Activated CD8-positive, alpha-beta memory T cell treated with anti-CD3 and anti-CD28 coated beads for 48 hours (primary cell): Measurements from ENCODE around the gene FSTL1.

ENCODE experiments used
- DNase-seq, 3 experiments: peaks; one replicate each; pipeline ENCODE4 v3.0.0-alpha.2; 2020; ENCODE audit warnings: low read depth in 2 of 3, low spot score in 2 of 3

The FSTL1 gene

DNA sequence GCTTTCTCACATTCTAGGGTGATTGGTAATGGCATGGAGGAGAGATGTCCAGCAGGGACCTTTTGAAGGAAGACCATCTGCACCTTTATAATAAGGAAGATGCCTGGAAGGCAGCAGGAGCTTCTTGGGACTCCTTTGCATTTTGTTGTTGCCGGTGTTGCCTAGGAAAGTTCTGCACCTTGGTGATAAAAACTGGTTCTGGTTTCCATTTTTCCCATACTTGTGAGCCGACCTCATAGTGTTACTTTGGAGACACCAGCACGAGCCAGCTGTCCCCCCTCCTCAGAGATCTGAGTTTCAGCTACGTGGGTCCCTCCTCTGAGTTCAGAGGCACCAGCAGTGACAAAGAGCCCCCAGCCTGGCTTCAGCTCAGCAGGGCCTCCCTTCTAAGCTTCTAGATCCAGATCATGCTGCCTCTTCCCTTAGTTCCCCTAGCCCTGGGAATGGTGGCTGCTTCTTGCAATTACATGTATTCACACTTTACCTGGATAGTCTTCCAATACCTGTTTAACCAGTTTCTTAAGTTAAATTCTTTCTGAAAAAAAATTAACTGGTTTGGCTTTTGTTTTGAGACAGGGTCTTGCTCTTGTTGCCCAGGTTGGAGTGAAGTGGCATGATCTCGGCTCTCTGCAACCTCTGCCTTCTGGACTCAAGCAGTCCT lies 18.0 kb upstream of the FSTL1 start:
- no peak for DNase-seq

DNA sequence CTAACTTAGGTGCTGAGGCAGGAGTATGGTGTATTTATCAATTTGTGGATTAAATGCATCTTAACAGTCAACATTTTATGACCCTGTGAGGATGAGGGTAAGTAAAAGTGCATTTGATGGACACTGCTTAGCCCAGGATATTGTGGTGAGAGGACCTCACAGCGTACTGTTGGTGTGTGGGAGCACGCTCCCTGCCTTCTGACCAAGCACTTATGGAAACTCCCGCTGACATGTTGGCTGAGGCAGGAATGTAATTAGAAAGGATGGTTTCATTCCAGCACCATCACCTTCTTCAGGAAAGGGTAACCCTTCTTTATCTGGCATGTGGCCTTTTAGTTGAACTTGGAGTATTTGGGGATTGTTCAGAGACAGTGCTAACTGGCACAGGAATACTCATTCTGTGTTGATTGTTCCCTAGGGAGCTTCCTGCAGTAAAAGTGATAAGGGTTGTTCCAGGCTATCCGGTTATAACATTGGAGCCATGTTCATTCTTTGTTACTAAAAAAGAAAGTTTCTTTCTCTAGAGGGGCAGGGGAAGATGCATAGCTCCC lies 11.7 kb upstream of the FSTL1 start:
- no peak for DNase-seq

DNA sequence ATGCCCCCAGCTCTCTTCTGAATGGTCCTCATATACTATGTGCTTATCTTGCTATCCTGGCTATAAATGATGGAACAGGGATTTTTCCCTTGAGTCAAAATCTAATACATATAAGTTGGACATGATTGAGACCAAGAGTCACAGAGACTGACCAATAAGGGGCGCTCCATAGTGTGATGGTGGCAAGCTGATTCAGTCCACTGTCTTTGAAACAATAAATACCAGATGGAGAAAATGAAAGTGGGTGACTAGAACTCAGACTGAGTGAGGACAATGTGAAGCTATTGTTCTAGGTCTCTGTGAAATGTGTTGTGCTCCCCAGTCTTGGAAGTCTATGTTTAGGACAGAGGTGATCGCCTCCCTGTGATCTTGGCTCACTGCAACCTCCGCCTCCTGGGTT lies 10.6 kb upstream of the FSTL1 start:
- DNase-seq = no peak

DNA sequence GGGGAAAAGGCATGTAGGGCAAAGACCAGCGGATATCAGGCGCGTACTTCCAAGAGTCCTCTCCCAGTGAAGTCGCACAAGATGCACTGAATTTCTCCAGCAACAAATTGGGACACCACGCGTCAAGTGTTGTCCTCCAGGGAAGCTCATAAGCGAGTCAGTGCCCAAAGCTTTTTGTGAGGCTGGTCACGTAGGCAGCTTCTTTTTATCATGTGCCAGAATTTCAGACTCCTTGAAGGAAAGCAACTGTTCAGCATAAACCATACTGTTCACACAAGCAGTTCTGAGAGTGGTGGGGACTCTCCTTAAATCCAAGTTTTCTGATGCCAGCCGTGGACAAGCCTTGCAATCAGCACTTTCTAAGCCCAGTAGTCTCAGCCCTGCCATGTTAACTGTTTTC lies 10.1 kb upstream of the FSTL1 start:
- DNase-seq = no peak

DNA sequence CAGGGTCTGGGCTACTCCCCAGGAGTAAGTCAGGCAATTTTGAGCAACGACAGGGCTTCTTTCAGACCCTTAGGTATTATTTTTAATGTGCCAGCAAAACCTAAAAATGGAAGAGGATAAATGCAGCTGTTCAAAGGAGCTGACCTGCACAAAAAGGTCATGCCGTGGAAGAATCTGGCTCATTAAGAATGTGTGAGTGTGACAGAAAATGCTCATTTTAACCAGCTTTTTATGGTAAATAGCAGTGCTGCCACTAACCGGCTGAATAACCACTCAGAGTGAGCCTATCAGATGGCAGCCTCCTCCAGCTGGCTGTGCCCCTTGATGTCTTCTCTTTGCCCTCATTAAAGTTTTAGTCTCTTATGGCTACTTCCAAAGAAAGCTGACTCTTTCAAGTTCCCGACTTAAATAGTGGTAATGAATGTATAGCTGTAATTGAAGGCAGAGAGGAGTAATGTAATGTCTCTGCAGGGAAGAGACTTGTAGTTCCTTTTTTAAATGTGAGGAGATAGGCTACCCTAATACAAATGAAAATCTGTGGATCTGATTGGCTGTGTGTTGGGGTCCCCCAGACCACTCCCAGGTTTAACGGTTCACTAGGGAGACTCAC lies 9.5 kb upstream of the FSTL1 start:
- no peak for DNase-seq

DNA sequence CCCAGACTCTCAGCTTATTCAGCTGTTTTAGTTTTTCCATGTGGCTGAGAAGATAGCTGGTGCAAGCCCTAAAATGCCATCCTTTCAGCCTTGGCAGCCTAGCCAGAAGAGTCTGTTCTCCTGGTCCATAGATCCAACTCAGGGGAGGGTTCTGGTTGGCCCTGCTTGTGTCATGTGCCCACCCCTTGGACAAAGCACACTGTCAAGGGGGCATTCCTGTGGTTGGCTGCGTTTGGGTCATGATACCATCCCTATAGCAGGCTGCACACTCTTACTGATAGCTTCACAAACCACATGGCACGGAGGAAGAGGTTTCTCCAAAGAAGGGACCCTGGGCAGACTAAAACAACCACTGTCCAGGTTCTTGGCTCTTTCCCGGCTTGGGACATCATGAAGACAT lies 8.4 kb upstream of the FSTL1 start:
- no peak for DNase-seq

DNA sequence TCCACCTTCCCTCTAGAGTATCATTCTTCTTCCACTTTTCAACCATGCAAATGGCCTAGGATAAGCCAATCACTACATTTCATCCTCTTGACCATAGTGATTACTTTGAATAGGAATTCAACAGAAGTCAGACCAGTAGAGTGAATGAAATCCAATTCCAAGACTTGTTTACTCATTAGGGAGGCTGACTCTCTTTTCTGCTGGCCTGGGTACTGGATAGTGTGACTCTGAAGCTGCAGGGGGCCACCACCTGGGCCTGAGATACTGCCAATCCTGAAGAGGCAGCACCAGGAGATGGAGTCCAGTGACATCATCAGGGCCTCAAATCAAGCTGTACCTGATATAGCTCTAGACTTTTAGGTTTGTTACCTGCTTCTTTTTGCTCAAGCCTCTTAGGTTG lies 7.0 kb upstream of the FSTL1 start:
- DNase-seq = no peak

DNA sequence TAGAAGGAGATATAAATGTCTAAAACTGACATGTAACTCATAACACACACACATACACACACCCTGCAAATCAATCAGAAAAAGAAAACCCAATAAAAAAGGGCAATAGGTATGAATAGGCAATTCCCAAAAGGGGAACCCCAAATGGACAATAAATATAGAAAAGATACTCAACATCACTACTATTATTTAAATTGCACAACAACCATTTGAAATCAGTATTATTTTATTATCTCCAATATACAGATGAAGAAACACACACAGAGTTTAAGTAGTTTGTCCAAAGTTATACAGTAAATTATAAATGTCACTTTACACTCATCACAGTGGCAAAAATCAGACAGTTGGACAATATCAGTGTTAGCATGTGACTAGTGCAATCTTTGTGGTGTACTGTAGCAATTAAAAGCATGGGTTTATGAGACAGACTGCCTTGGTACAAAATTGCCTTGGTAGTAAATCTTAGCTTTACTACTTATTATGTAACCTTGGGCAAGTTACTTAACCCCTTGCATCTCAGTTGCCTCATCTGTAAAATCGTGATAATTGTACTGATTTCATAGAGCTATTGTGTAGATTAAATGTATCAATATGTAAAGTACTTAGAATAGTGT lies 3.4 kb upstream of the FSTL1 start:
- DNase-seq = no peak

DNA sequence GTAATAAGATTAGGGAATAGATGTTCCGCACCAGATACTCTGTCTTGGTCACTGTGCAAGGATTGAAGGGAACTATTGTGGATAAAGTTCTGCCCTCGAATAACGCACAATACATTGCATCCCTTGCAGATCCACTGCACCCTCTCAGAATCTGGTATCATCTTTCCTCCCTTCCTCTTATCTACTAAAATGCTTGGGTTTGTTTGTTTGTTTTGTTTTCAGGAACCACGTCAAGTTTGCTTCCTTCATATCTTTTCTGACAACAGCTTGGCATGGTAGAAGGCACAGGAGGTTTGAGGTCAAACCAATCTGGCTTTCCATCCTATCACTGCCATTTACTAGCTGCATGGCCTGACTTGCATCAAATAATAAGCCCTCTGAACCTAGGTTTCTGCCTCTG lies 2.0 kb upstream of the FSTL1 start:
- no peak for DNase-seq

DNA sequence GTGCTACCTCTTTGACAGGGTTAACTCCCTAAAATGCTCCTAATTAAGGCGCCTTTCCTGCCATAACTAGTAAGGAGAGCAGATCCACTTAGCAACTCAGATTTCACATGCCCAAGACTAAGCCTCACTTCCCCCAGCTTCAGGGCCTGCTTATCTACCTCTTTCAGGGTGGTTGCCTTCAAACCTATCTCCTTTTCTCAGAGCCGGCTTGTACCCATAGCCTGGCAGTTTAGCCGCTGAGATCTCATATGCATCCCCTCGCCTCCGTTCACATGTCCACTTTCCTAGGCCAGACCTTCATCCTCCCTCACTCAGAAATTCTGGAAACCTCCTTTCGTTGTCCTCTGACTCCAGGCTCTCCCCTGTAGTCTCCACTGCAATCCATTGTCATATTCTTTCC lies 1.0 kb upstream of the FSTL1 start:
- DNase-seq = no peak

DNA sequence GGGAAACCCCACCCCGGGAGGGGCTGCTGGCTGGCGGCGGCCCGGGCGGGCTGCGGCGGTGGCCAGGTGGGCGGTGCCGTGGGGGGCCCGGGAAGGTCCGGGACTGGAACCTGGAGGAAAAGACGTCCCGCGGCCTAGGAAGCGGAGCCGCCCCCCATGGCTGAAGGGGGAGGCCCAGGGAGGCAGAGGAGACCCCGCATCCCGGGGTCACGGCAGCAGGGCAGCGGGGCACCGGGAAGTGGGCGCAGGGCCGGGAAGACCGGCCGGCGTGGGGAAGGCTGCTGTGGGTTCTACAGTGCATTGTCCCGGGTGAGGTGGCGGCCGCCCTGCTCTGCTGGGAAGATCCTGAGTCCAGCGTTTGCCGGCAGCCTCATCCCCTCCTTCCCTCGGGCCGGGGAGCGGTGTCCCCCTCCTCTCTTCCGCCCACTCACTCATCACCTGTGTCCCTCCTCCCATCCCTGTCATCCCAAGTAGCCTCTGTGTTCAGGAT lies 525 bp upstream of the FSTL1 start:
- no peak for DNase-seq

DNA sequence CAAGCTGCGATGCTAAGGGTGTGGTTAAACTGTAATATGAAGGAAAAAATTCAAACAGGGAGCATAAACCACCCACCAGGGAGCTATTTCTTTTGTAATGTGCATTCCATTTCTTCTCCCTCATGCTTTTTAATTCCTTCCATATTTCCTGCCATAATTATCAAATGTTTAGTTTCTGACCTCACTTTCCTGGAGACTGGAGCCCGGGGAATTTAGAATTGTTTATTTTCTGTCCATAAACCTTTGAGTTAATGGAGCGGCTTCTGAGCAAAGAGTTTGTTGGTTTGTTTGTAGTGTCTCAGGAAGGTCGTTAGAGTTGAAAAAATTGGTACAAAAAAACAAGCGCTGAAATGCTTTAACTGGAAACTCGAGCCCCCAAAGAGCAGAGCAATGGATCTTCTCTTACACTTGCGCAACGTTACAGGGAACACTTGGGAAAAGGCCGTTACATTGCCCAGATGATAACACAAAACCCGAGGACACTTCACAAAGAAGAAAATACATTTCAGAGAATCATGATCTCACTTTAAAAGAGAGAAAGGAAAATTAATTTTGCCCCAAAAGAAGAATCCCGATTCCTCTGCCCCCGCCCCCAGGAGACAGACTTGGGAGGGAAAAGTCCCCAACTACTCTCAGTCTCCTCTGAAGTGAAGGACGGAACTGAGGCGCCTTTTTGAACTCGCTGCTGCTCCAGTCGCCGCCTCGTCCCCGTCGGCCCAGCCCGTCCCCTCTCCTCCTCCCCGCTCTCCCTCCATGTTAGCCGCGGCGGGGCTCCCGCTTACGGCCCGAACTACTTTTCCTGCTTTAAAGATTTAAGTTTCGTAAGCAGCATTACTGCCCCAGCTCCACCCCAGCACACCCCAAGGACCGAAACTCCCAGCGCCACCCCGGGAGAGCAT lies 842 bp downstream of the FSTL1 start:
- no peak for DNase-seq

DNA sequence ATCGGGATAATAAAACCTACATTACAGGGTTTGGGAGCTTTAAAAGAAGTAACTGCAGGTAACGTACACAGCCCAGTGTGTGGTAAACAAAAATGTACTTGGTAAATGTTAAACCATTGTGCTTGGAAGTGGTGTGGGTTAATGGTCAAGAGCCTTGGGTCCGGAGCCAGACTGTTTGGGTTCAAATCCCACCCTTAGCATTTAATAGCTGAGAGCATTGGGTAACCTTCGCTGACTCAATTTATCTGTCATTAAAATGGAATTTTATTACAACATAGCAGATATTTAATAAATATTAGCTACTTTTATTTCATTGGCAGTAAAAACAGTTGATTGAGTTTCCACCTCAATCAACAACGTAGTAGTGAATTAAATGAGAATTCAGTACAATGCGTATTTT lies 1.5 kb downstream of the FSTL1 start:
- DNase-seq = no peak

DNA sequence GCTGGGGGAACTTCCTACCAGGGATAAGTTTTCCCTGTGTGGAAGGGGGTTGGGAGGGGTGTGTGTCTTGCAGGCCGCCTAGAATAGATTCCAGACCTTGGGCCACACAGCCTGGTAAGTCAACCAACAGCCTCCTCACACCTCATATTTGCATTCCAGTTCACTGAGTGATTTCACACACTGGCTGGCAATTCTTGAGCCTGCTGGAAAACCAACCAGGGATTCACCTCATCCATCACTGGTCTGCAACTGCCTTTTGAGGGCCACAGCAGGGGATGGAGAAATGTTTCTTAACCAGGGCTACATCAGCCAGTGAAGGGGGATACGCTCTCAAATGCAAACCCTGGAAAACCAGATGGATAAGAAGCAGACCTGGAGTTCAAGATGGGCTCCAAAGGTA lies 2.0 kb downstream of the FSTL1 start:
- no peak for DNase-seq

DNA sequence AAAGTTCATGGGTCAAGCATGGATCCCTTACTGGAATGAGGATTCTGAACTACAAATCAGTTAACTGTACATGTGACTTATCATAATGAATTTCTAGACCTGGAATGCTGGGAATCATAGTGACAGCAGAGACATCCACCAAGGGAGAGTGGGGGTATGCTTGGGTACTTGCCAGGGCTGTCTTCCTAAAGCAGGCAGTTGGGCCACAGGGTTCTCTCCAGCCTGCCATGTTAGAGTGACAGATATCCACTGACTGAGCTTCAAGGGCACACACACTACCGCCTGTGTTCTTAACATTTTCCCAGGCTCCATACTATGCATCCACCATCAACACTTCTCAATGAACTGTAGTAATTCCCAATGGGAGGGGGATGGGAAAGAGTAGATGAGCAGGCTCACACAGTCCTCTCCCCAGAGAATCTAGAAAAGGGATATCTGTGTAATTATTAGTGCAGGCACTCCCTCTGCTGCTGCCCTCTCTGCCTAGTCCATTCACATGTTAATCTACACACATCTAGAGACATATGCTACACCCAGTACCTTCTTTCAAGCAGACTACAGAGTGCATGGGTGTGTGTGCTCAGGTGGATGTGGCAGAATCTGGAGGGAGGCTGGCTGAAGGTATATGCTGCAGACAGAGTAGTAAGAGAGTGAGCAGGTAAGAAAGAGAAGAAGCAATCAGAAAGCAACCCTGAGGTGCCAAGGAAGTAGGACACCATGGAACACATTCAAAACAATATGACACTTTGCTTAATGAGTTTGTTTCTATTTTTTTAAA lies 3.7 kb downstream of the FSTL1 start:
- DNase-seq = no peak

DNA sequence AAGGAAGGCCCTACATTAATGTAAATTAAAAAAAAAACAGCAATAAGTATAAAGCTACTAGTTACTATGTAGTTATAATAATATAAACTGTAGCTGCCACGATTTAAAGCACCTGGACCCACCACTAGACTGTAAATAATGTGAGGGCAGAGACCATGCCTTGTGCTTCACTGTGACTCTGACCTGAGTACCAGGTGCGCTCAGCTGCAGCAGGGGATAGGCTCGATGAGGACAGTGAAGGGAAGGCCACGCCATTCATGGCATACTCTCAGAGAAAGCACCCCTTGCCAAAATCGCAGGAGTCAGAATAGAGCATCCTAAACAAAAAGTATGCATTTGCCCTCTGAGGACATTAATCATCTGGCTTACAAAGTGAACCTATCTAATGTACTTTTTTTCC lies 5.1 kb downstream of the FSTL1 start:
- DNase-seq = no peak

DNA sequence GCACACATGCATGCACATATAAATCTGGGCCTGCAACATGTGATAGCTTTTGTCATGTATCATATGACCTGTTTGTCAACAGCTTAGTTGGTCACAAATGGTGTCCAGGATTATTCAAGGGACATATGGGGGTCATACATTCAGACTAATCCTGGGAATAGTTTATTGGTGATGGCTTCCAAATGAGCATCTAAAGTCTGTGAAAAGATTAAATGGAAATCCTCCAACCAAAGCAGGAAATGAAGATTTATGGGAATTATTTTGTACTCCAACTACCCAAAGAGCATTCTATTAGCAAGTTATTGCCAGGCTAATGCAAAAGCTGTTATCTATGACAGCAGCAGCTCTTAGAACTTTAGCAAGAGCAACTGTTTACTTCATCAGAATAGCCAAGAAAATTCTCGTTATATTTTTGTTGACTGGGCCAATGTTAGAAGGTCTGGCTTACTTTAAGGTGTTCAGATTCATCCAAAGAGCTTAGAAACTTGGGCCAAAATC lies 7.1 kb downstream of the FSTL1 start:
- no peak for DNase-seq

DNA sequence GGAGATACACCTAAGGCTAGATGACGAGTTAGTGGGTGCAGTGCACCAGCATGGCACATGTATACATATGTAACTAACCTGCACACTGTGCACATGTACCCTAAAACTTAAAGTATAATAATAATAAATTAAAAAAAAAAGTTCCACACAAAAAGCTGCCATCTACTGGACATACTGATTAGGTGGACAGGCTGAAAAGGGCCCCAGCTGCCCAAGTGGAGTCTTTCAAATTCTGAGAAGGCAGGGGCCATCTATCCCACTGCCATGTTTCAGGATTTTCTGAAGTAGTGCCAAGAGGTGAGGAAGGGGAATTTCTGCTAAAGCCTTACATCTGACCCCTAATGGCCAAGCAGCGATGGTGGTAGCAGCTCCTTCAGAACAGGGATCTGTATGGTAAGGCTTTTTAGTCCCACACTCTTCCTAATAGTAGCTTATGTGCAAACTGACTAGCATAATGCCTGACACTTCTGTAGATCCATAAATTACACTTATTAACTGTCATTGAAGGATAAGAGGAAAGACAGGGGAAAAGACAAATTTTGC lies 7.7 kb downstream of the FSTL1 start:
- DNase-seq = no peak

DNA sequence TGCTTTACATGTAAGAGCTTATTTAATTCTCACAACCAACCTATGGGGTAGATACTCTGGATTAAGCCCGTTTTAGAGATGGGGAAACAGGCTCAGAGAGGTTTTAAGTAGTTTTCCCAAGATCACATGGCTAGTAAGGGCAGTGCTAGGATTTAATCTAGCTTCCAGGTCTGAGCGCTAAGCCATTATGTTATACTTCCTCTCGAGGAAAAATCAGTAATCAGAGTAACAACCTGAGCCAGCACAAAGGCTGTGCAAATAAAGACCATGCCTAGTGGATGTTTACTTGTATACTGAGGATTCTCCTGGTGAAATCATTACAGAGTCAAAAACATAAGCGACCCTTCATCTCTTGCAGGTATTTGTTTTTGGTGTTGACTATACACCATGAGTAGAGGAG lies 9.0 kb downstream of the FSTL1 start:
- no peak for DNase-seq

DNA sequence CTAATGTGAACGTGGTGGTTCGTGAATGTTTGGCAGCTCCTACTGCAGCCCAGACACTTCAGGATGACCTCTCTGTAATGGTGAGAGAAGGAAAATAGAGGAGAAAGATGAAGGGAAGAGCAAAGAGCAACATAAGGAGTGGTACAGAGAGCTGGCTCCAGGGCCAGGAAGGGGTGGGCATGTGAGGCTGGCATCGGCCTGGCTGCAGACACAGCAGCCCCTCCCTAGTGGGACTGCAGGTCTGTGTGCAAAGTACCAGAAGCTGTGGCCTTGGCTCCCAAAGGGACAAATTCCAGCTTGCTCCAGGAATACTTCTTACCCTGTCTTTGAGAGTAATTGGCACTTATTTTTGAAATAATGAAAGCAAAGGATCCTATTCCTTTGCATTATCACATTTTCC lies 10.0 kb downstream of the FSTL1 start:
- DNase-seq = no peak
